ENCODE data around the gene PPIH. TPM values are rescaled to one million over a fixed set of nuclear protein-coding genes. Genes with fewer than 3 reads are reported as not detected.

PPIH gene
- total and polyA plus RNA-seq, 2 of the 13 experiments (the other 11 are each of a cell fraction or from before 2014, with no cell fraction given): 29.9 to 72.6 TPM

GRCh38 chr1:42657981-42658876 lies at the start of gene PPIH (continued):
- TF ChIP-seq GMEB1 (CRISPR knock-in tag; IDR thresholded peaks at IDR 0.05; ENCODE audit: borderline replicate concordance) (peak; percentile 86), ZBTB7B (CRISPR knock-in tag; IDR thresholded peaks at IDR 0.05) (no peak; the same call in 1 of the 2 replicates), ZNF124 (CRISPR knock-in tag; IDR thresholded peaks at IDR 0.05) (peak; percentile 93), NCOA1 (CRISPR knock-in tag; IDR thresholded peaks at IDR 0.05) (peak; percentile 82; the same call in 1 of the 2 replicates), FOXM1 (CRISPR knock-in tag; IDR thresholded peaks at IDR 0.05) (no peak), ZMYM4 (CRISPR knock-in tag; IDR thresholded peaks at IDR 0.05) (peak; percentile 93), HNRNPLL (IDR thresholded peaks at IDR 0.05; ENCODE audit: low read depth, low read length, poor library complexity, severe bottlenecking) (peak; percentile 83), ZSCAN21 (CRISPR knock-in tag; IDR thresholded peaks at IDR 0.05; ENCODE audit: borderline replicate concordance) (peak; percentile 80; the same call in 1 of the 2 replicates), TRIM24 (CRISPR knock-in tag; IDR thresholded peaks at IDR 0.05) (no peak), STAG1 (CRISPR knock-in tag; IDR thresholded peaks at IDR 0.05) (no peak; the same call in 1 of the 2 replicates), MAZ (IDR thresholded peaks at IDR 0.05; ENCODE audit: borderline replicate concordance, low read depth, low read length) (peak; percentile 56; the same call in 1 of the 2 replicates), MAZ (CRISPR knock-in tag; IDR thresholded peaks at IDR 0.05; ENCODE audit: low read depth) (peak; percentile 48; the same call in 1 of the 2 replicates), PRDM4 (CRISPR knock-in tag; IDR thresholded peaks at IDR 0.05; ENCODE audit: borderline replicate concordance) (no peak), SIN3B (IDR thresholded peaks at IDR 0.05; ENCODE audit: low read length) (peak; percentile 96), ZNF761 (CRISPR knock-in tag; conservative IDR thresholded peaks at IDR 0.05) (peak; percentile 62; the same call in 1 of the 2 replicates), ZNF274 (CRISPR knock-in tag; IDR thresholded peaks at IDR 0.05) (peak; percentile 89), XRCC5 (optimal IDR thresholded peaks at IDR 0.05; ENCODE audit: low read length) (no peak), ZBTB42 (CRISPR knock-in tag; IDR thresholded peaks at IDR 0.05) (no peak), ZHX2 (IDR thresholded peaks at IDR 0.05; ENCODE audit: low read depth) (peak; percentile 88), ZHX2 (CRISPR knock-in tag; IDR thresholded peaks at IDR 0.05; ENCODE audit: borderline replicate concordance) (no peak)
